Smooth muscle cell (in vitro differentiated cells): ENCODE measurements around the gene CBX7. TPM values are rescaled to one million over a fixed set of nuclear protein-coding genes. Genes with fewer than 3 reads are reported as not detected.

Source experiments
- DNase-seq: peaks from one replicate; lab custom pipeline; 2025; ENCODE audit not compliant: unreplicated experiment; lab: John Stamatoyannopoulos, UW
- H2AFZ ChIP-seq: fragments of 200-600 bp; sonication (generic); 2 replicates; pipeline ENCODE4 v1.6.0; 2016; ENCODE audit warnings: antibody characterized with exemption, low read depth, mild to moderate bottlenecking
- H3F3A ChIP-seq: fragments of 200-600 bp; sonication (generic); 2 replicates; pipeline ENCODE4 v1.6.0; 2017; ENCODE audit warnings: antibody characterized with exemption, low read depth
- H3K27ac ChIP-seq: fragments of 200-600 bp; sonication (generic); 2 replicates; pipeline ENCODE4 v1.5.1; 2016; ENCODE audit warnings: low read depth, mild to moderate bottlenecking
- H3K27me3 ChIP-seq: fragments of 200-600 bp; sonication (generic); 2 replicates; pipeline ENCODE4 v1.6.1; 2016; ENCODE audit warnings: low read depth, mild to moderate bottlenecking
- H3K36me3 ChIP-seq: fragments of 200-600 bp; sonication (generic); 2 replicates; pipeline ENCODE4 v1.5.1; 2016; ENCODE audit warnings: low read depth
- H3K4me1 ChIP-seq: fragments of 200-600 bp; sonication (generic); 2 replicates; pipeline ENCODE4 v1.5.1; 2016; ENCODE audit warnings: low read depth
- H3K4me2 ChIP-seq: fragments of 200-600 bp; sonication (generic); 2 replicates; pipeline ENCODE4 v1.6.0; 2016; ENCODE audit warnings: mild to moderate bottlenecking
- H3K4me3 ChIP-seq: fragments of 200-600 bp; sonication (generic); 2 replicates; pipeline ENCODE4 v1.5.1; 2016; ENCODE audit warnings: mild to moderate bottlenecking
- H3K79me2 ChIP-seq: fragments of 200-600 bp; sonication (generic); 2 replicates; pipeline ENCODE4 v1.6.0; 2016; ENCODE audit warnings: low read depth, mild to moderate bottlenecking
- H3K9ac ChIP-seq: fragments of 200-600 bp; sonication (generic); 2 replicates; pipeline ENCODE4 v1.6.0; 2016; ENCODE audit warnings: low read depth
- H3K9me3 ChIP-seq: fragments of 200-600 bp; sonication (generic); replicated peaks from 2 replicates; pipeline ENCODE4 v1.5.1; 2016; ENCODE audit warnings: low read depth
- H4K20me1 ChIP-seq: fragments of 200-600 bp; sonication (generic); 2 replicates; pipeline ENCODE4 v1.6.0; 2016; ENCODE audit warnings: low read depth
- CTCF ChIP-seq: fragments of 200-600 bp; sonication (generic); IDR thresholded peaks from 2 replicates; pipeline ENCODE4 v1.5.1; 2017; ENCODE audit warnings: borderline replicate concordance, mild to moderate bottlenecking, antibody characterized with exemption; ENCODE audit not compliant: insufficient read depth, poor library complexity, severe bottlenecking
- WGBS: methylation state at CpG from one replicate; pipeline ENCODE4 v1.1.7; 2016; ENCODE audit warnings: low lambda C conversion rate; 5-methylcytosine and 5-hydroxymethylcytosine counted together
- polyA plus RNA-seq: library from polyadenylated mRNA; unstranded; fragments of >200 nt; fragmentation: Nextera tagmentation; extraction: Ambion mirVana; gene quantifications from 2 replicates; pipeline ENCODE4 v1.2.1, GENCODE V29; 2016
- small RNA-seq: library from RNA; depleted of rRNA; stranded (forward); fragments of <200 nt; gene quantifications from one replicate; pipeline ENCODE3, GENCODE V24; 2014
- total RNA-seq: library from RNA; depleted of rRNA; stranded (reverse); fragments of >200 nt; gene quantifications from 2 replicates; pipeline ENCODE4 v1.2.3, GENCODE V29; 2014

CBX7 gene
- total and polyA plus RNA-seq, 2 experiments from 2014 or later: 0.40 to 1.7 TPM

GRCh38 chr22:39083212-39084165 is 69.0 kb downstream of the CBX7 start:
- Histone ChIP-seq H3K4me3 (no peak overlapping the region), H4K20me1 (no peaks in the 10 kb centered on the region), H3K9ac (no peak overlapping the region), H3K36me3 (no peaks in the 10 kb centered on the region), H3K4me1 (no peaks in the 10 kb centered on the region), H3K27ac (no peak overlapping the region), H3F3A (no peaks in the 10 kb centered on the region), H3K27me3 (no peaks in the 10 kb centered on the region), H2AFZ (no peak overlapping the region), H3K4me2 (no peak overlapping the region), H3K79me2 (no peaks in the 10 kb centered on the region), H3K9me3 (no peaks in the 10 kb centered on the region)
- DNase-seq: no peak
- WGBS: 95% methylated on average over 12 of the region's 14 CpGs
- no peak for TF ChIP-seq CTCF

- WGBS: 78% methylated on average over 8 of the region's 8 CpGs
- TF ChIP-seq CTCF: no peak
Measured at GRCh38 chr22:39081598-39081997, 70.9 kb downstream of the CBX7 start.

GRCh38 chr22:39081016-39081415 is 71.5 kb downstream of the CBX7 start:
- Histone ChIP-seq H3K4me1 (no peaks in the 10 kb centered on the region), H3K9me3 (no peaks in the 10 kb centered on the region), H3K79me2 (no peaks in the 10 kb centered on the region), H3K27ac (no peak overlapping the region), H3F3A (no peaks in the 10 kb centered on the region), H4K20me1 (no peaks in the 10 kb centered on the region), H3K9ac (no peak overlapping the region), H2AFZ (no peak overlapping the region), H3K27me3 (no peaks in the 10 kb centered on the region), H3K4me3 (no peak overlapping the region), H3K36me3 (no peaks in the 10 kb centered on the region), H3K4me2 (no peak overlapping the region)
- WGBS: 96% methylated on average over 12 of the region's 12 CpGs
- DNase-seq: no peak
- no peak for TF ChIP-seq CTCF

More at GRCh38 chr22:39081598-39081997, 70.9 kb downstream of the CBX7 start:
- Histone ChIP-seq H3F3A (no peaks in the 10 kb centered on the region), H3K27me3 (no peaks in the 10 kb centered on the region), H3K4me2 (no peak overlapping the region), H4K20me1 (no peaks in the 10 kb centered on the region), H3K9ac (no peak overlapping the region), H3K36me3 (no peaks in the 10 kb centered on the region), H3K4me3 (no peak overlapping the region), H3K27ac (no peak overlapping the region), H3K4me1 (no peaks in the 10 kb centered on the region), H3K79me2 (no peaks in the 10 kb centered on the region), H3K9me3 (no peaks in the 10 kb centered on the region), H2AFZ (no peak overlapping the region)
- DNase-seq: no peak

Small RNA genes lying within 50 kb of the gene (small RNA-seq; reads per million reads assigned to genes)
- not detected for gene COX5BP7

Other genes with a start within 250 kb of the CBX7 start
- 0.18 and 0.94 TPM in 2 replicates for gene APOBEC3A, start 195.1 kb downstream of the CBX7 start, total RNA-seq
- not detected in 2 replicates for gene APOBEC3A, start 195.1 kb downstream of the CBX7 start, polyA plus RNA-seq
- gene APOBEC3B, start 170.3 kb downstream of the CBX7 start, total RNA-seq: 0.22 and 0.58 TPM in 2 replicates
- 4.9 and 5.6 TPM in 2 replicates for gene APOBEC3B, start 170.3 kb downstream of the CBX7 start, polyA plus RNA-seq
- 3.9 and 5.3 TPM in 2 replicates for gene APOBEC3C, start 138.4 kb downstream of the CBX7 start, total RNA-seq
- 38.0 and 62.7 TPM in 2 replicates for gene APOBEC3C, start 138.4 kb downstream of the CBX7 start, polyA plus RNA-seq
- gene APOBEC3D, start 131.6 kb downstream of the CBX7 start, total RNA-seq: 0.18 and 2.3 TPM in 2 replicates
- gene APOBEC3D, start 131.6 kb downstream of the CBX7 start, polyA plus RNA-seq: 0.51 and 1.9 TPM in 2 replicates
- gene APOBEC3F, start 111.8 kb downstream of the CBX7 start, total RNA-seq: 0.04 and 1.3 TPM in 2 replicates
- 7.7 and 8.2 TPM in 2 replicates for gene APOBEC3F, start 111.8 kb downstream of the CBX7 start, polyA plus RNA-seq
- 1.9 and 10.3 TPM in 2 replicates for gene APOBEC3G, start 75.4 kb downstream of the CBX7 start, total RNA-seq
- 2.9 and 3.2 TPM in 2 replicates for gene APOBEC3G, start 75.4 kb downstream of the CBX7 start, polyA plus RNA-seq
- gene APOBEC3H, start 55.4 kb downstream of the CBX7 start, total RNA-seq: 0.31 TPM in 1 of 2 replicates, not detected in the other
- 0.57 and 1.5 TPM in 2 replicates for gene APOBEC3H, start 55.4 kb downstream of the CBX7 start, polyA plus RNA-seq
- gene PDGFB, start 92.3 kb upstream of the CBX7 start, total RNA-seq: 1.9 and 2.1 TPM in 2 replicates
- 0.31 and 3.0 TPM in 2 replicates for gene PDGFB, start 92.3 kb upstream of the CBX7 start, polyA plus RNA-seq
- 1,022 and 1,136 TPM in 2 replicates for gene RPL3, start 166.9 kb upstream of the CBX7 start, total RNA-seq
- 717 and 749 TPM in 2 replicates for gene RPL3, start 166.9 kb upstream of the CBX7 start, polyA plus RNA-seq
- 12.0 and 26.7 TPM in 2 replicates for gene SYNGR1, start 197.3 kb upstream of the CBX7 start, total RNA-seq
- gene SYNGR1, start 197.3 kb upstream of the CBX7 start, polyA plus RNA-seq: 55.7 and 58.0 TPM in 2 replicates
- gene TAB1, start 247.1 kb upstream of the CBX7 start, total RNA-seq: 12.9 and 14.8 TPM in 2 replicates
- 11.1 and 13.6 TPM in 2 replicates for gene TAB1, start 247.1 kb upstream of the CBX7 start, polyA plus RNA-seq